Vagina (tissue), 2 donors: ENCODE measurements around the gene MYO18A. TPM values are rescaled to one million over a fixed set of nuclear protein-coding genes. Genes with fewer than 3 reads are reported as not detected.
"Not testable (repeated sequence)": the region's sequence is repeated elsewhere in the genome, so short reads cannot be mapped to it uniquely, and the experiment has no call there.

Source experiments
- DNase-seq, 2 donors: peaks; one replicate each; pipeline ENCODE4 v3.0.0-alpha.2; 2017; ENCODE audit errors: extremely low spot score in 2 of 2
- H3K27ac ChIP-seq: fragments of 200-600 bp; sonication (generic); one replicate; pipeline ENCODE4 v1.5.1; 2019
- H3K27me3 ChIP-seq: fragments of 200-600 bp; sonication (generic); one replicate; pipeline ENCODE4 v1.5.1; 2019
- H3K36me3 ChIP-seq, 2 donors: fragments of 200-600 bp; sonication (generic); one replicate each; pipeline ENCODE4 v1.5.1; 2017 to 2019
- H3K4me1 ChIP-seq: fragments of 200-600 bp; sonication (generic); one replicate; pipeline ENCODE4 v1.5.1; 2019
- H3K4me3 ChIP-seq, 2 donors: fragments of 200-600 bp; sonication (generic); 1 replicate in 1 of 2; 2 replicates in 1 of 2; pipeline ENCODE4 v1.5.1; 2016 to 2019
- H3K9me3 ChIP-seq: fragments of 200-600 bp; sonication (generic); one replicate; pipeline ENCODE4 v1.5.1; 2019
- CTCF ChIP-seq, 3 experiments: fragments of 450-650 bp in 2 of 3; fragments of 200-600 bp in 1 of 3; sonication (generic) in 1 of 3; IDR thresholded peaks; one replicate each; pipeline ENCODE4 v1.5.1; 2017 to 2019; ENCODE audit warnings: antibody characterized with exemption in 3 of 3, mild to moderate bottlenecking in 2 of 3, moderate library complexity in 2 of 3
- POLR2A ChIP-seq, 2 donors: fragments of 450-650 bp; IDR thresholded peaks; one replicate each; pipeline ENCODE4 v1.6.1; 2017; ENCODE audit warnings: antibody characterized with exemption in 2 of 2, mild to moderate bottlenecking in 2 of 2, moderate library complexity in 2 of 2
- POLR2AphosphoS5 ChIP-seq, 2 donors: sonication (generic); formaldehyde crosslinking; IDR thresholded peaks; one replicate each; pipeline ENCODE4 v1.9.0; 2017; ENCODE audit warnings: antibody characterized with exemption in 2 of 2, mild to moderate bottlenecking in 2 of 2, low read depth in 1 of 2; ENCODE audit not compliant: insufficient read depth in 1 of 2
- intact Hi-C: fragments of 100-400 bp; cut with DNase I; formaldehyde crosslinking; loops from one replicate; pipeline ENCODE4 v1.15.1; 2023
- total RNA-seq: library from RNA; depleted of rRNA; stranded (reverse); fragments of >200 nt; gene quantifications from one replicate; pipeline ENCODE4 v1.2.3, GENCODE V29; 2016

Gene MYO18A
- total RNA-seq, 1 donor from 2014 or later = 70.7 TPM

- Histone ChIP-seq H3K4me1 (peaks cover 25% of the 10 kb centered on the region), H3K4me3 (peak overlapping the region; percentile 42 to 47), H3K36me3 (no peaks in the 10 kb centered on the region), H3K9me3 (no peaks in the 10 kb centered on the region), H3K27me3 (no peaks in the 10 kb centered on the region), H3K27ac (peak overlapping the region; percentile 85)
- intact Hi-C loops = loop anchor here (2.0 to 5.0 kb wide), 2 partner anchors 70 to 144 kb away; partner anchors contain the start of gene NUFIP2
- DNase-seq = no peak
- TF ChIP-seq POLR2AphosphoS5 (IDR thresholded peaks at IDR 0.05; ENCODE audit: insufficient read depth in 1 of 2, low read depth in 1 of 2) = no peak
- no peak for TF ChIP-seq POLR2A (IDR thresholded peaks at IDR 0.05)
- TF ChIP-seq CTCF (IDR thresholded peaks at IDR 0.05) = no peak
Observed at GRCh38 chr17:29148257-29148789, 31.9 kb downstream of the MYO18A start.

GRCh38 chr17:29147682-29148081 lies 32.5 kb downstream of the MYO18A start:
- no peak overlapping the region for H3K27ac ChIP-seq
- no peak for DNase-seq
- H3K4me3 ChIP-seq = no peak overlapping the region
- TF ChIP-seq POLR2A (IDR thresholded peaks at IDR 0.05) = no peak
- H3K36me3 ChIP-seq = no peaks in the 10 kb centered on the region
- no peaks in the 10 kb centered on the region for H3K9me3 ChIP-seq
- no peaks in the 10 kb centered on the region for H3K27me3 ChIP-seq
- H3K4me1 ChIP-seq = peaks cover 25% of the 10 kb centered on the region
- intact Hi-C loops = loop anchor here (2.0 to 5.0 kb wide), 2 partner anchors 71 to 145 kb away; partner anchors contain the start of gene NUFIP2

GRCh38 chr17:29147228-29147627 lies 33.0 kb downstream of the MYO18A start:
- H3K27me3 ChIP-seq, H3K4me3 ChIP-seq, DNase-seq, H3K36me3 ChIP-seq, H3K27ac ChIP-seq, H3K9me3 ChIP-seq: not testable (repeated sequence)
- peaks cover 25% of the 10 kb centered on the region for H3K4me1 ChIP-seq
- intact Hi-C loops = loop anchor here (5.0 kb wide), 1 partner anchor 145 kb away; the partner anchor contains the start of gene NUFIP2

GRCh38 chr17:29146369-29146972 lies 33.7 kb downstream of the MYO18A start:
- DNase-seq = no peak
- intact Hi-C loops = loop anchor here (5.0 kb wide), 1 partner anchor 146 kb away; the partner anchor contains the start of gene NUFIP2
- no peak for TF ChIP-seq CTCF (IDR thresholded peaks at IDR 0.05)
- TF ChIP-seq POLR2A (IDR thresholded peaks at IDR 0.05) = no peak
- no peak for TF ChIP-seq POLR2AphosphoS5 (IDR thresholded peaks at IDR 0.05; ENCODE audit: insufficient read depth in 1 of 2, low read depth in 1 of 2)
- no peaks in the 10 kb centered on the region for H3K9me3 ChIP-seq
- peaks cover 26% of the 10 kb centered on the region for H3K4me1 ChIP-seq
- H3K27ac ChIP-seq = no peak overlapping the region
- H3K27me3 ChIP-seq = no peaks in the 10 kb centered on the region
- no peaks in the 10 kb centered on the region for H3K36me3 ChIP-seq
- no peak overlapping the region for H3K4me3 ChIP-seq

GRCh38 chr17:29145289-29146073 lies 34.7 kb downstream of the MYO18A start:
- Histone ChIP-seq H3K36me3 (no peaks in the 10 kb centered on the region), H3K27ac (peak overlapping the region; percentile 42), H3K4me3 (no peak overlapping the region), H3K27me3 (no peaks in the 10 kb centered on the region), H3K4me1 (peaks cover 30% of the 10 kb centered on the region), H3K9me3 (no peaks in the 10 kb centered on the region)
- intact Hi-C loops = loop anchor here (5.0 kb wide), 1 partner anchor 147 kb away; the partner anchor contains the start of gene NUFIP2
- no peak for DNase-seq
- TF ChIP-seq POLR2AphosphoS5 (IDR thresholded peaks at IDR 0.05; ENCODE audit: insufficient read depth in 1 of 2, low read depth in 1 of 2) (no peak), CTCF (IDR thresholded peaks at IDR 0.05) (peak in 1 of 3 experiments; percentile 64), POLR2A (IDR thresholded peaks at IDR 0.05) (no peak)
